Activated CD4-positive, alpha-beta T cell treated with anti-CD3 and anti-CD28 coated beads for 36 hours (primary cell): ENCODE results near the gene SYNE3. TPM values are rescaled to one million over a fixed set of nuclear protein-coding genes. Genes with fewer than 3 reads are reported as not detected.
"Not testable (repeated sequence)": the region's sequence is repeated elsewhere in the genome, so short reads cannot be mapped to it uniquely, and the experiment has no call there.

Experiments used
- ATAC-seq: fragments of 200-7000 bp; cut with Tn5 transposase; one replicate; pipeline ENCODE4 v1.10.0; 2021; ENCODE audit warnings: mild to moderate bottlenecking, moderate library complexity
- CTCF ChIA-PET: fragments of 350-600 bp; sonication (Branson Sonifier 250); formaldehyde crosslinking; loops from one replicate; lab custom pipeline; 2021; ENCODE audit warnings: antibody characterized with exemption; lab: Charles Lee
- POLR2A ChIA-PET: fragments of 350-600 bp; sonication (Branson Sonifier 250); formaldehyde crosslinking; loops from one replicate; lab custom pipeline; 2021; ENCODE audit warnings: antibody characterized with exemption, inconsistent platforms; lab: Charles Lee
- DNase-seq: peaks from one replicate; pipeline ENCODE4 v3.0.0-alpha.2; 2020
- H3K27ac Mint-ChIP-seq: one replicate; pipeline ENCODE4 v1.8.0; 2021; ENCODE audit warnings: mixed read lengths
- H3K27me3 Mint-ChIP-seq: one replicate; pipeline ENCODE4 v1.8.0; 2021; ENCODE audit warnings: mixed read lengths
- H3K36me3 Mint-ChIP-seq: one replicate; pipeline ENCODE4 v1.8.0; 2021; ENCODE audit warnings: low read depth, mixed read lengths
- H3K4me1 Mint-ChIP-seq: one replicate; pipeline ENCODE4 v1.8.0; 2021; ENCODE audit warnings: mixed read lengths
- H3K4me3 Mint-ChIP-seq: one replicate; pipeline ENCODE4 v1.8.0; 2021; ENCODE audit warnings: mild to moderate bottlenecking, moderate library complexity, mixed read lengths
- H3K9me3 Mint-ChIP-seq: one replicate; pipeline ENCODE4 v1.8.0; 2021; ENCODE audit warnings: low read depth, mixed read lengths
- intact Hi-C, 2 experiments: fragments of 100-400 bp; cut with DNase I in 1 of 2; cut with micrococcal nuclease in 1 of 2; formaldehyde crosslinking; loops; one replicate each; pipeline versions ENCODE4 v1.14.2 to v1.15.1; 2022 to 2024; cut with DNase I, micrococcal nuclease
- total RNA-seq, 2 experiments: library from RNA; stranded (reverse); gene quantifications; one replicate each; pipeline ENCODE4 v1.2.3, GENCODE V29; 2021

The SYNE3 gene
- total RNA-seq, 2 experiments from 2014 or later = 27.3 to 34.2 TPM

DNA sequence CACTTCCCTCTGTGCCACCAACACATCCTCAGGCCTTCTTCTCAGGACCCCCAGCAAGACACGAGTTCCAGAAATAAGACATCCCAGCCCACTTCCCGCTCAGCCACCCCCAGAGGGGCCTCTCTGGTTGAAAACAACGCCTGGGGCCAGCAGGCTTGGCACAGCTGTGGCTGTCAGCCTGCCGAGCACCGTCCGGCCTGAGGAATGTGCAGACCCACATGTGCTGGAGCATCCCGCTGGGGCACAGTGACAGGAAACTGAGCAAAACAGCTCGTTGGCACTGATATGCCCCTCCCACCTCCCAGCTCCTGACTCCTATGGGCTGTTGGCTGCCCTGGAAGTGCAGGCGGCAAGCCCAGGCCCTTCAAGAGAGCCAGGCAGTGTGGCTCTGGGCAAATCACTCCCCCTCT lies 1.4 kb downstream of the SYNE3 start:
- Mint-ChIP-seq H3K9me3 (no peaks in the 10 kb centered on the region), H3K36me3 (peaks cover 8% of the 10 kb centered on the region), H3K27me3 (no peaks in the 10 kb centered on the region), H3K4me1 (peaks cover 66% of the 10 kb centered on the region), H3K4me3 (peak overlapping the region; percentile 87), H3K27ac (peak overlapping the region; percentile 64)
- ATAC-seq = no peak
- DNase-seq = peak; percentile 38
- ChIA-PET CTCF (interaction anchor here (0.9 to 3.0 kb wide), 7 partner anchors 12 to 73 kb away, joined by 3 to 16 read pairs (median 4); no protein-coding TSS in a partner anchor), POLR2A (interaction anchor here (0.6 kb wide), 1 partner anchor 9 kb away, joined by 3 read pairs; no protein-coding TSS in a partner anchor)
- intact Hi-C loops = loop anchor here in 1 of 2 experiments (5.0 kb wide), 3 partner anchors 358 to 1123 kb away; partner anchors contain the start of genes ATG2B, DICER1 and GSKIP

DNA sequence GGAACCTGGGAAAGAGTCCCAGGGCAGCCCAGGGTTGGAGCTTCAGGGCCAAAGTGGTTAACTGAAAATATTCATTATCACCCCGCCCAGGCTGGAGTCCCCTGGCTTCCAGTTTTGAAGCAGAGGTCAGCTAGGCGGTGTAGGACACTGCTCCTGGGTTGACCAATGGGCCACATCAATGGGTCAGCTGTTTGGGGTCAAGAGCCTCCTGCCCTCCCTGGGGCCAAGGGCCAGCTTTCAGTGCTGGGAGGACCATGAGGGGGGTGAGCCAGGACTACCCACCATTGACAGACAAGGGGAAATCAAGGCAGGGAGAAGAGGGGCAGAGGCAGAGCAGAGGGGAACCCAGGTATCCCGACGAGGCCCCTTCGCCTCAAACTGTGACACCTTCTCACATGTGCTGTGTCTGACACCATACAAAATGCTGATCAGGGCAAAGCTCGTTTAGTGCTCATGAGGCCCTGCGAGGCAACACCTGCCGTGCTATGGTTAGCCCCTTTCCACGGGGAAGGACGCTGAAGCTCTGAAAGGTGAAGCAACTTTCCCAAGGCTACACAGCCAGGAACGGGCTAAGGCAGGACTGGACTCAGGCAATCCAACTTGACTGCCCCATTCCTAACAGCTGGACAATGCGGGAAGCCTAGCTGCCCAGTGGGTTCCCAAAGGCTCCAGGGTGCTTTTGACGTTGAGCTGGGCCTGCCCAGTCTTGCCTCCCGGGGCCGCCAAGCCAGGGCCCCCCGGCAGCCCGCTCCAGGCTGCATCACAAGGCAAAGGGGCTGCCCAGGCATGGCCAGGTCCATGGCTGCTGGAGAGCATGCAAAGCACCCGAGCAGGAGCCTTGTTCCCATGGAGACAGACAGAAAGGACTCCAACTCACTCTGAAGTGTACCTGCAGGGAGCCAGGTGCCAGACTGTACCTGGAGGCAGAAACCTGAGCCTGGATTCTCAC lies 2.0 kb downstream of the SYNE3 start:
- ATAC-seq (no peak), DNase-seq (no peak)
- peak overlapping the region; percentile 64 for H3K27ac Mint-ChIP-seq

GRCh38 chr14:95513291-95513690 lies 3.2 kb downstream of the SYNE3 start:
- H3K4me1 Mint-ChIP-seq = peaks cover 60% of the 10 kb centered on the region
- H3K27ac Mint-ChIP-seq = peak overlapping the region; percentile 29
- ChIA-PET CTCF (interaction anchor here (0.6 to 2.6 kb wide), 4 partner anchors 10 to 71 kb away, joined by 3 to 13 read pairs (median 6); no protein-coding TSS in a partner anchor), POLR2A (interaction anchor here (0.7 kb wide), 1 partner anchor 23 kb away, joined by 4 read pairs; no protein-coding TSS in a partner anchor)
- H3K4me3 Mint-ChIP-seq = no peak overlapping the region
- no peaks in the 10 kb centered on the region for H3K27me3 Mint-ChIP-seq
- peaks cover 14% of the 10 kb centered on the region for H3K36me3 Mint-ChIP-seq
- DNase-seq (no peak), ATAC-seq (no peak)
- no peaks in the 10 kb centered on the region for H3K9me3 Mint-ChIP-seq
- intact Hi-C loops = no loop called here

More for the DNA sequence above, 2.0 kb downstream of the SYNE3 start:
- ChIA-PET CTCF (interaction anchor here (0.6 to 3.0 kb wide), 6 partner anchors 12 to 116 kb away, joined by 3 to 16 read pairs (median 4); no protein-coding TSS in a partner anchor), POLR2A (interaction anchor here (0.6 to 0.8 kb wide), 2 partner anchors 9 kb away, joined by 3 read pairs; no protein-coding TSS in a partner anchor)
- Mint-ChIP-seq H3K27me3 (no peaks in the 10 kb centered on the region), H3K4me1 (peaks cover 65% of the 10 kb centered on the region), H3K36me3 (peaks cover 13% of the 10 kb centered on the region), H3K4me3 (peak overlapping the region; percentile 87), H3K9me3 (no peaks in the 10 kb centered on the region)
- intact Hi-C loops = loop anchor here in 1 of 2 experiments (5.0 kb wide), 3 partner anchors 357 to 1122 kb away; partner anchors contain the start of genes ATG2B, DICER1 and GSKIP

- H3K4me1 Mint-ChIP-seq = peaks cover 60% of the 10 kb centered on the region
- no peaks in the 10 kb centered on the region for H3K27me3 Mint-ChIP-seq
- DNase-seq (no peak), ATAC-seq (no peak)
- CTCF ChIA-PET = interaction anchor here (0.7 to 2.6 kb wide), 4 partner anchors 13 to 66 kb away, joined by 3 to 13 read pairs (median 3); no protein-coding TSS in a partner anchor
- no peaks in the 10 kb centered on the region for H3K9me3 Mint-ChIP-seq
- no peak overlapping the region for H3K4me3 Mint-ChIP-seq
- POLR2A ChIA-PET = no interaction called here
- intact Hi-C loops = no loop called here
- peak overlapping the region; percentile 25 for H3K27ac Mint-ChIP-seq
- peaks cover 24% of the 10 kb centered on the region for H3K36me3 Mint-ChIP-seq
Observed at GRCh38 chr14:95511687-95512086, 4.8 kb downstream of the SYNE3 start.

GRCh38 chr14:95510804-95511203 lies 5.6 kb downstream of the SYNE3 start:
- ChIA-PET POLR2A (interaction anchor here (0.6 kb wide), 1 partner anchor 17 kb away, joined by 5 read pairs; no protein-coding TSS in a partner anchor), CTCF (interaction anchor here (0.7 to 1.2 kb wide), 3 partner anchors 33 to 67 kb away, joined by 3 read pairs; no protein-coding TSS in a partner anchor)
- no peak overlapping the region for H3K4me3 Mint-ChIP-seq

GRCh38 chr14:95510344-95510743 lies 6.1 kb downstream of the SYNE3 start:
- peaks cover 65% of the 10 kb centered on the region for H3K4me1 Mint-ChIP-seq
- intact Hi-C loops, H3K4me3 Mint-ChIP-seq: not testable (repeated sequence)

More at GRCh38 chr14:95510804-95511203, 5.6 kb downstream of the SYNE3 start:
- ATAC-seq (no peak), DNase-seq (no peak)
- H3K4me1 Mint-ChIP-seq = peaks cover 65% of the 10 kb centered on the region
- no peak overlapping the region for H3K27ac Mint-ChIP-seq
- no peaks in the 10 kb centered on the region for H3K9me3 Mint-ChIP-seq
- intact Hi-C loops = no loop called here
- H3K36me3 Mint-ChIP-seq = peaks cover 32% of the 10 kb centered on the region
- no peaks in the 10 kb centered on the region for H3K27me3 Mint-ChIP-seq

GRCh38 chr14:95509495-95509894 lies 7.0 kb downstream of the SYNE3 start:
- no peak for ATAC-seq
- no peak for DNase-seq
- Mint-ChIP-seq H3K4me3 (no peak overlapping the region), H3K9me3 (no peaks in the 10 kb centered on the region), H3K36me3 (peaks cover 32% of the 10 kb centered on the region), H3K27ac (no peak overlapping the region), H3K27me3 (no peaks in the 10 kb centered on the region), H3K4me1 (peaks cover 67% of the 10 kb centered on the region)
- intact Hi-C loops = no loop called here
- CTCF ChIA-PET = interaction anchor here (0.8 to 1.1 kb wide), 2 partner anchors 41 to 65 kb away, joined by 3 to 5 read pairs; no protein-coding TSS in a partner anchor
- POLR2A ChIA-PET = no interaction called here

More at GRCh38 chr14:95510344-95510743, 6.1 kb downstream of the SYNE3 start:
- H3K36me3 Mint-ChIP-seq = peaks cover 34% of the 10 kb centered on the region
- H3K27me3 Mint-ChIP-seq, H3K27ac Mint-ChIP-seq, POLR2A ChIA-PET, ATAC-seq, H3K9me3 Mint-ChIP-seq, DNase-seq: not testable (repeated sequence)
- CTCF ChIA-PET = interaction anchor here (1.2 kb wide), 1 partner anchor 66 kb away, joined by 3 read pairs; no protein-coding TSS in a partner anchor

- Mint-ChIP-seq H3K36me3 (peaks cover 36% of the 10 kb centered on the region), H3K4me1 (peaks cover 72% of the 10 kb centered on the region), H3K9me3 (no peaks in the 10 kb centered on the region), H3K4me3 (no peak overlapping the region), H3K27ac (no peak overlapping the region), H3K27me3 (no peaks in the 10 kb centered on the region)
- POLR2A ChIA-PET = interaction anchor here (0.7 kb wide), 1 partner anchor 28 kb away, joined by 3 read pairs; no protein-coding TSS in a partner anchor
- ATAC-seq (no peak), DNase-seq (no peak)
- CTCF ChIA-PET = interaction anchor here (1.0 to 1.3 kb wide), 4 partner anchors 12 to 66 kb away, joined by 3 to 5 read pairs (median 3); no protein-coding TSS in a partner anchor
- intact Hi-C loops = no loop called here
Observed at GRCh38 chr14:95508377-95508776, 8.1 kb downstream of the SYNE3 start.

DNA sequence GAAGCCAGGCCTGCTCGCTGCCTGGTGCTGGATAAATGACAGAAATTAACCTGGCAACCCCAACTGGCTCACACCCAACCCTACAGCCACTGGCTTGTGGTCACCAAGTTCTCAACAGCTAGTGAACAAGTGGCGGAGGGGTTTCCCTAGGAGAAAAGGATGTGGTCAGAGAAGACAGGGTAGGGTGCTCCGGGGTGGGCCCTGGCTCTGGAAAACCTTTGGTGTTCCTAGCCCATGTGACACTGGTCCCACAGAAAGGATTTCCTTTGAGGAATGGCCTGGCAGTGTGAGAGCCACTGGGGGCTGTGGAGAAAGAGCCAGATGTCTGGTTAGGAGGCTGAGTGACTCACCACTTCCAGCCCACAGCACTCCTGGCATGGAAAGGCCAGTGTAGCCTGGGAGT lies 8.7 kb downstream of the SYNE3 start:
- Mint-ChIP-seq H3K27ac (no peak overlapping the region), H3K4me3 (no peak overlapping the region), H3K36me3 (peaks cover 41% of the 10 kb centered on the region), H3K9me3 (no peaks in the 10 kb centered on the region), H3K4me1 (peaks cover 75% of the 10 kb centered on the region), H3K27me3 (no peaks in the 10 kb centered on the region)
- peak; percentile 18 for ATAC-seq
- CTCF ChIA-PET = interaction anchor here (0.7 to 2.2 kb wide), 6 partner anchors 8 to 65 kb away, joined by 3 to 5 read pairs (median 3); partner anchors contain the start of gene SYNE3
- POLR2A ChIA-PET = no interaction called here
- intact Hi-C loops = no loop called here
- peak; percentile 31 for DNase-seq

DNA sequence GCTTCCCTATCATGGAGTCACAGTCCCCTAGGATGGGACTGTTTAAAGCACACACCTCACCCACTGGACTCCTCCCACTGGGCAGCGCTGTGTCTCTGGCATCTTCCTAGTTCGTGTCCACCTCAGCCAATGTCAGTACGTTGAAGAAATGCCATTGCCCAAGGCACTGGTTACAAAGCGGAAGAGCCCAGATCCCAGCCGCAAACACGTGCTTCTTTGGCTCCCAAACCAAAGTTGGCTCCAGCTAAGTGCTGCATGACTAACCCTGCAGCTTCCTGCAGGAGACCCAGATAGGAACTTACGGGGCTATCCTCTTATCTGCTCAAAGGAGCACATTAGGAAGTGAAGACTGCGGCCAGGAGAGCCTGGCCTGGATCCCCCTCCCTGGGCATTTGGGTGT lies 9.3 kb downstream of the SYNE3 start:
- peaks cover 45% of the 10 kb centered on the region for H3K36me3 Mint-ChIP-seq
- intact Hi-C loops = no loop called here
- H3K27ac Mint-ChIP-seq = no peak overlapping the region
- no peaks in the 10 kb centered on the region for H3K9me3 Mint-ChIP-seq
- no peak for ATAC-seq
- CTCF ChIA-PET = interaction anchor here (0.6 to 2.2 kb wide), 4 partner anchors 9 to 58 kb away, joined by 3 to 5 read pairs (median 3); partner anchors contain the start of gene SYNE3
- no peak overlapping the region for H3K4me3 Mint-ChIP-seq
- no peak for DNase-seq
- POLR2A ChIA-PET = no interaction called here
- no peaks in the 10 kb centered on the region for H3K27me3 Mint-ChIP-seq
- peaks cover 79% of the 10 kb centered on the region for H3K4me1 Mint-ChIP-seq
